Daoy (cell line): ENCODE data around the gene LIX1L. TPM values are rescaled to one million over a fixed set of nuclear protein-coding genes. Genes with fewer than 3 reads are reported as not detected.

ENCODE experiments used
- DNase-seq: peaks from one replicate; pipeline ENCODE4 v3.0.0-alpha.2; 2015; ENCODE audit warnings: low read depth
- total RNA-seq: library from RNA; depleted of rRNA; stranded (reverse); fragments of >200 nt; shearing (Covaris generic); gene quantifications from 2 replicates; pipeline ENCODE4 v1.2.3, GENCODE V29; 2014

LIX1L gene
- total RNA-seq, 1 experiment from 2014 or later: 21.0 TPM

- peak; percentile 60 for DNase-seq
These were observed 28.0 kb upstream of the LIX1L start for GRCh38 chr1:145985502-145986439.

- DNase-seq: no peak
These were observed 27.3 kb upstream of the LIX1L start for GRCh38 chr1:145985129-145985501.

DNA sequence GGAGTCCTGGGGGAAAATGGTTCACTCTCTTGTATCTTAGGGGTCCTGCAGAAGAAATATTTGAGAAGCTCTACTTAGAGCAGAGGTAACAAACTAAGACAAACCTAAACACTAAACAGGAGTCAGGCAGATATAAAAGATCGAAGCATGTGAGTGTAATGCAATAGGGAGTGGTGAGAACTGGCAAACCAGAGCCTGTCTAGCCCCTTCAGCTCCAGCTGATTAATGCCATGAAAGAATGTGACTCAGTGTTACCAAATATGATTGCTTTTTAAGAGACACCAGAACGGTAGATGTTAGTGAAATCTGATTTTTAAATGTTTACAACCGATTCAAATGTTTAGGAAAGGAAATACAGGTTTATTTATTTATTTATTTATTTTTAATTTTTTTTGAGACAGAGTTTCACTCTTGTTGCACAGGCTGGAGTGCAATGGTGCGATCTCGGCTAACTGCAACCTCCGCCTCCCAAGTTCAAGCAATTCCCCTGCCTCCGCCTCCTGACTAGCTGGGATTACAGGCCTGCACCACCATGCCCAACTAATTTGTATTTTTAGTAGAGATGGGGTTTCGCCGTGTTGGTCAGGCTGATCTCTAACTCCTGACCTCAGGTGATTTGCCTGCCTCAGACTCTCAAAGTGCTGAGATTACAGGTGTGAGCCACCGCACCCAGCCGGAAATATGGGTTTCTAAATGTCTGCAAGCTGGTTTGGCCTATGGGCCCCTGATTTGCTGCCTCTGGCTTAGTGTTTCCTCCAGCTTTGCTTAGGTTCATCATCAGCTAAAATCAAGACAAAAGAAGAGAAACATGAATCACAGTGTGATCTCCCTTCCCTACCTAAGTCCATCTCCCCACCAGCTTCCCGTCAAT is 26.4 kb upstream of the LIX1L start:
- no peak for DNase-seq

GRCh38 chr1:145983206-145983675 is 25.4 kb upstream of the LIX1L start:
- DNase-seq: peak; percentile 13

GRCh38 chr1:145982010-145982723 is 24.4 kb upstream of the LIX1L start:
- no peak for DNase-seq

GRCh38 chr1:145980457-145980994 is 22.7 kb upstream of the LIX1L start:
- no peak for DNase-seq

DNA sequence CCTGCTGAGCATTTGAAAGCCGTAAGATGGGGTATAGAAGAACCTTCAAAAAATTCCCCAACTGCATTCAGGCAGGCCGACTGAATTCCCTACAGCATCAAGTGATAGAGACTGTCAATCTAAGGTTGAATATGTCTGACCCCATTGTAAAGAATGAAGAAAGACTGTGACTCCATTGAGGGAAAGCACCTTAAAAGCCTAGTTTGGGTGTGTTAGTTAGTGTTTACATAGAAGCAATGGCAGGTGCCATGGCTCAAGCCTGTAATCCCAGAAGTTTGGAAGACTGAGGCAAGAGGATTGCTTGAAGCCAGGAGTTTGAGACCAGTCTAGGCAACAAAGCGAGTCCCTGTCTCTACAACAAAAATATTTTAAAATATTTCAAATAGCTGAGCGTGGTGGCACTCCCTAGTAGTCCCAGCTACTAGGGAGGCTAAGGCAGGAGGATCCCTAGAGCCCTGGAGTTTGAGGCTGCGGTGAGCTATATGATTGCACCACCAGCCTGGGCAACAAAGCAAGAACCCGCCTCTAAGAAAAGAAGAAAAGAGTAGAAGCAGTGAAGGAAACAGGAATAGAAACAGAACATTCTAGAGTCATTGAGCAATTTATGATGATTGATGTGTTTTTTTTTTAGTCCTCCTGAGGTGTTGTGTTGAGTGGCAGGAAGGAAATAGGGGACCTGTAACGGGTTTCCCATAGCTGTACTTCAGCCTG is 22.1 kb upstream of the LIX1L start:
- no peak for DNase-seq

GRCh38 chr1:145978854-145979745 is 21.3 kb upstream of the LIX1L start:
- peak; percentile 98 for DNase-seq

GRCh38 chr1:145978471-145978853 is 20.6 kb upstream of the LIX1L start:
- DNase-seq: no peak

DNA sequence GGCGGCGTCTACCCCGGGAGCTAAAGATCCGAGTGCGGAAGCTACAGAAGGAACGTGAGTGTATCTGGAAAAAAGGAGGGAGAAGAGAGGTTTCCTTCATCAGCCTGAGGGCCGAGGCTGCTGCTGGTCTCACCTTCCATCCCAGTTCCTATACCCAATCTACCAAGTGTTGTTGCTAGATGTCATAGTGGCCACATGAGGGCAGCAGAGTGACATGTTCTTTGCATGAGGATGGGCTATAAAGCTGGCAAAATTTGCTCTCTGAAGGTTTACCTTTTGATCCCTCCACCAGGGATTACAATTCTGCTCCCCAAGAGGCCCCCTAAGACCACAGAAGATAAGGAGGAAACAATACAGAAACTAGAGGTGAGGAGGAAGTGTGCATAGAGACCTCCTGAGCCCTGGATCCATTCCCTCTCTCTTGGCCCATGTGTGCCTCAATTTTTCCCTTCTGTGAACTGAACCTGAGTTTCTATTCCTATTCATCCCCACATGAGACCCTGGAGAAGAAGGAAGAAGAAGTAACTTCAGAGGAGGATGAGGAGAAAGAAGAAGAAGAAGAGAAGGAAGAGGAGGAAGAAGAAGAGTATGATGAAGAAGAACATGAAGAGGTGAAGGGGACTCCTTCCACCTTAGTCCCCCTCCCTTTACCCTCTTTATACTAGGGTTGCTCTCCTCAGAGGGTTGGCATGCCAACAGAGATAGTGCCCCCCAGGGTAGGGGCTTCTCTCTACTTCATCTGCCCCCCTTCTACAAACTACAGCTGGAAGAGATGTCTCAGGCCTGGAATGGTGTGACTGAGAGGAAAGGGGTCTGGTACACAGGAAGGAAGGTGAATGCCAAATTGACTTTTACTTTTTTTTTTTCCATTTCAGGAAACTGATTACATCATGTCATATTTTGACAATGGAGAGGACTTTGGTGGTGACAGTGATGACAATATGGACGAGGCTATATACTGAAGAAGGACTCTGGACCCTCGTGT is 20.0 kb upstream of the LIX1L start:
- peak; percentile 82 for DNase-seq

DNA sequence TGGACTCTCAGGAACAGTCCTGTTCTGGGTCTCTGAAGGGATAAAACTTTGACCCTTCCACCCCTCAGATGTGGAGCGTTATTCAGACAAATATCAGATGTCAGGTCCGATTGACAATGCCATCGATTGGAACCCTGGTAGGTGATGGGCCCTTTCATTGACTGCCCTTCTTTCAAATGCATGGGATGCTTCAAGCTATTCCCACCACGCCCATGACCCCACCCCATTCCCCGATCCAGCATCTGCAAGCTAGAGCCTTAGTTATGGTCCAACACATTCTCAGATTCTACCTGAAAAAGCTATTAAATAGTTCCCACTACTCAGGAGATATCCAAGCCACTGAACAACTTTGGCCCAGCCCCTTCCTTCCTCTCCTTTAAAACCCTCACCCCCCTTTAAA is 19.2 kb upstream of the LIX1L start:
- DNase-seq: no peak

DNA sequence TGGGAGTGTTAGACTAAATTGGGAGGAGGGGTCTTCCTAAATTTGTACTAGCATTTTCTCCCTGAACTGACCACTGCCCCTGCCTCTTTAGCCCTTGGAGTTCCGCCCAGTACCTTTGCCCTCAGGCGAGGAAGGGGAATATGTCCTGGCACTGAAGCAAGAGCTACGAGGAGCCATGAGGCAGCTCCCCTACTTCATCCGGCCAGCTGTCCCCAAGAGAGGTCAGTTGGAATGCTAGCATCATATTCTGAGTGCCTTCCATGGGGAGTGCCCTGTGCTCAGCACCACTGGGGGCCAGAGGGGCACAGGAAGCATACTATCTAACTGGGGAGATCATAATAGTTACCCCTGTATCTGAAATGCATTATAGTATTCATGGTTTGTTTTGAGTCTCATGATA is 17.4 kb upstream of the LIX1L start:
- DNase-seq: no peak

DNA sequence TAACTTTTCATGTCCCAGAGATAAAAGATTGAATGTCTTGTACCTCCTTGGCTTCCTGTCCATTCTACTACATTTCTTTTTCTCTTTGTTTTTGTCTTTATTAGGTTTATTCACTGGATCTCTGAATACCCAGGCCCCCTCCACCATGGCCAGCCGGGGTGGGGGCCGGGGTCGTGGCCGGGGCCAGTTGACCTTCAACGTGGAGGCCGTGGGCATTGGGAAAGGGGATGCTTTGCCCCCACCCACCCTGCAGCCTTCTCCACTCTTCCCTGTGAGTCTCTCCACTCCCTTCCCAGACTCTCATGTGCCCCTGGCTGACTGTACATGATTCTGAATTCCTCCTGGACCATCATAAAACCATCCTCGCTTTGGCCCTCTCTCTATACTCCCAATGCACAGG is 16.9 kb upstream of the LIX1L start:
- DNase-seq: no peak

DNA sequence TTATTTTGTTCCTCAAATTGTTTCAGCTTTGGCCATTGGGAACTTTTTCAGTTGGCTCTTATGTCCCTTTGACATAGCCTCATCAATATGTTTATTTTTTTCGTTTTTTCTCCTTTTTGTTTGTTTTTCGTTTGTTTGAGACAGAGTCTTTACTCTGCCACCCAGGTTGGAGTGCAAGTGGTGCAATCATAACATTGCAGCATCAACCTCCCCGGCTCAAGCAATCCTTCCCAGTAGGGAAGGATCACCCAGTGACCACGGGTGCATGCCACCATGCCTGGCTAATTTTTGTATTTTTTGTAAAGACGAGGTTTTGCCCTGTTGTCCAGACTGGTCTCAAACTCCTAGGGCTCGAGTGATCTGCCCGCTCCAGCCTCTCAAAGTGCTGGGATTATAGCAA is 14.8 kb upstream of the LIX1L start:
- no peak for DNase-seq

DNA sequence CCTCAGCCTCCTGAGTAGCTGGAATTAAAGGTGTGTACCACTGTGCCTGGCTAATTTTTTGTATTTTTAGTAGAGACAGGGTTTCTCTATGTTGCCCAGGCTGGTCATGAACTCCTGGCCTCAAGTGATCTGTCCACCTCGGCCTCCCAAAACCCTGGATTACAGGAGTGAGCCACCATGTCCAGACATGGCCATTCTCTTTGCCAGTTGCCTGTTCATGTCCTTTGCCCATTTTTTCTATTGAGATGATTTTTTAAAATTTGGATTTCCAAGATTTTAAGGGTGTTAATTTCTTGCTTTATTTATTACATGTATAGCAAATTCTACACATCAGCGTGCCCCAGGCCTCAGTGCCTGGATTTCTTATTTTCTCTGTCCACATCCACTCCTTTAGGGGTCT is 9.5 kb upstream of the LIX1L start:
- no peak for DNase-seq

DNA sequence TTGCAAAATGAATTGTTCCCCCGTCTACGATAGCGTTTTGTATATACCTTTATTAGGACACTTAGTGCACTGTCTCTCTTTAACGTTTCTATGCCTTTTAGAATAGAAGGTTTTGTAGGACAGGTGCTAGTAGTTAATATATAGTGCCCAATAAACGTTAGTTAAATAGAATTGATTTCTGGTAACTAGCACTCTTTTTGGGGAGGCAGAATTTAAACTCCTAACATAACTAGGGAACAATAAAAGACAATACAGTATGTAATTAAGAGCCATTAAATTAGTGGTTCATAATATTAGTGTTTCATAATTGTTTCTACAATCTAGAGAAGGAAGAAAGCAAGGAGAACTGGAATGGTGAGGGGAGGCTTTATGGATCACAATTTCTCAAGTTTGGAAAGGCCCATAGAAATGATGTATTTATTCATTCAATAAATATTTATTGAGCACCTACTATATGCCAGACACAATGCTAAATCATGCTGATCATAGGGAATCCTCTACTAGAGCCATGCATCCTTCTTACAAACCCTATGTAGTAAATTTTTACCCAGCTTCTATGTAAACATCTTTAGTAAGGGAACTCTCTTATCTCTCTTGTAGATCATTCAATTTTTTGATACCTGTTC is 7.4 kb upstream of the LIX1L start:
- no peak for DNase-seq

GRCh38 chr1:145964328-145965118 is 6.7 kb upstream of the LIX1L start, which contains the start of the genes ANKRD34A and POLR3GL:
Gene ANKRD34A, minus strand, starts transcription at chr1:145964575. Its CDS starts 2,816 bp downstream, at chr1:145961759.
Gene POLR3GL, plus strand, starts transcription at chr1:145964690. Its CDS starts 10,176 bp downstream, at chr1:145974866.
- peak; percentile 95 for DNase-seq
